GM18907 (cell line): ENCODE measurements around the gene BMF.
"Not testable (repeated sequence)": the region's sequence is repeated elsewhere in the genome, so short reads cannot be mapped to it uniquely, and the experiment has no call there.

Experiments
- ATAC-seq: cut with Tn5 transposase; IDR thresholded peaks from one replicate; pipeline ENCODE4 v1.9.1; 2021; ENCODE audit warnings: mild to moderate bottlenecking, moderate library complexity; ENCODE audit not compliant: unreplicated experiment

BMF gene

GRCh38 chr15:40088929-40089755, 19.5 kb downstream of the BMF start:
- ATAC-seq: no peak

DNA sequence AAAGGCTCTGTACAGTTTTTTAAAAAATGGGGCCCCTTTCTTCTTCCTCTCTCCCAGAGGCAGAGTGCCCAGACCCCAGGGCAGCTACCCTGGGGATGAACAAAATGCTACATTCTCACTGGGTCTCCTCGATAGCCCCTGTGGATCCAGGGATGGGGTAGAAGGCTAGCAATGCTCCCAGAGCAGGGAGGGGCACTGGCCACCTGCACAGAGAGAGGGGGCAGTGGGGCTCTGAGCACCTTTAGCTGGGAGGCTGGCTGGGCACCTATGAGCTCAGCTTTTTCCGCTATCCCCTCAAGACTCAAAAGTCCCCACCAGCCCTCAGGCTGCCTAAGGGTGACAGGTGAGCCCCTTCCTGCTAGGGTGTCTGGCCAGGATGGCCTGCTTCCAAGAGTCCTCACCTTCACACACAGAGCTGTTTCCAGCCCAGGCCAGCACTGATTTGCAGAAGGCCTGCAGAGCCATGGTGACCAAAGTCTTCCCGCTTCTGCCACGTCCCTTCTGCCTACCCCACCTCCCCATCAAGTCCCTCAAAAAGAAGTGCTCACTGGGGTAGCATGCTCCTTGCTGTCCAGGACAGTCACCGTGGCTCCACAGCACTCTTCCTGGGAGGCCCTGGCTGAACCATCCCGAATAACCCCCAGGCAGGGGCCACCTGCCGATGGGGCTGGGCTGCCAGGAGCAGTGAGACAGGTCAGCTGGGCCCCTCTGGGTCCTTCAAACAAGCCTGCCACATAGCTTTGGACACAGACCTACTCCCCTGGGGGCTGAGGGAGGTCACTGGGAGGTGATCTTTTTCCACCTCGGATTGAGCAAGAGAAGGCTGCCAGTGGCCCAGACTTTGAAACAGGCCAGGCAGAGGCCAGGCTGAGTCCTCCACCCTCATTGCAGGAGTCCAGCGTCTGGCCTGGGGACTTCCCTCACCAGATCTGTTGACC, 20.4 kb downstream of the BMF start:
- no peak for ATAC-seq

GRCh38 chr15:40087068-40087810, 21.4 kb downstream of the BMF start:
- ATAC-seq: no peak

DNA sequence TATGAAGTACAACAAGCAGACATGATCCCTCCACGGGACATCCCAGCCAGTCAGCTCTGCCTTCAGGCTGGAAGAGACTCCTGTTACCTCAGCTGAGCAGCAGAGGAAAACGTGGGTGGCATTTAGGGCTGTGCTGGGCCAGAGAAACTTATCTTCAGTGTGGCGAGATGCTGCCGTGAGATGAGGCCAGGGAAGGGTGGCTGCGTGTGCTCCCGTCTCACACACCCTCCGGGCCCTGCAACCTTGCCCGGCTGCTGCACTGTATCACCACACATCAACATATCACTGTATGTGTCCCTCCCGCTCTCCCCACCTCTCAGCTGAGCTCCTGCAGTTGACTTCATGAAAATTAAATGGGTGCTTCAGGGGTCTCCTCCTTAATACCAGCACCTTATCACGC, 23.4 kb downstream of the BMF start:
- no peak for ATAC-seq

DNA sequence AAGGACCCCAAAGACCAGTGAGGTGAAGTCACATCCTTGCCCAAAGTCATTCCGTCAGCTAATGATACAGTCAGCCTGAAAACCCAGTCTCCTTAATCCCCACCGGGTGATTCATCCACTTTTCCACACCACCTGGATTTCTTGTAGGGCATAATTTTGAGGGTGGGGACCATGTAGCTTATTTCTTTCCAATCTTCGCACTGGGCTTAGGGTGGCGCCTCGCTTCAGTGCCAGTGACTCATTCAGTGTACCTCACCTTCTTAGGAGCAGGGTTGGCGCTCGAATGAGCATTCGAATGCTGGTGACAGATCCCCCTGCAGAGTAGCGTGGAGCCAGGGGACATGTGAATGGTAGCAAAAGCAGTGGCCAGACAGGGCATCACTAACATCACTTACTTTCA, 24.0 kb downstream of the BMF start:
- ATAC-seq: no peak

GRCh38 chr15:40082195-40082883, 26.3 kb downstream of the BMF start:
- no peak for ATAC-seq

- no peak for ATAC-seq
Measured at GRCh38 chr15:40081691-40082194, 26.9 kb downstream of the BMF start.

DNA sequence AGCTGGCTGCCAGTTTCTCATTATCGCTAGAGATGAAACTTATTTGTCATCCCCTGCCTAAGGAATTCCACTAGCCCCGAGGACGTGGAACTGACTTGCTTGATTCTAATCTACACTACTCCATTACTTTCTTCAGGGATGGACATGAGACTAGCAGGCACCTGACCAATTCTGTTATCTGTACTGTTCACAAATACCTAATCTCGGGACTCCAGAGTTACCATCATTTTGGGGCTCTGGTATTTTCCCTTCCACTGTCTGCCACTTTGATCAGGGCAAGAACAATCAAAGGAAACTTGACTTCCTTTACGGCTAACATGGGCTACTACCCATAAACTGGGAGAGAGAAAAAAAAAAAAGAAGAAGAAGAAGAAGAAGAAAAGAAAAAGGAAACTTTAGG, 27.8 kb downstream of the BMF start:
- no peak for ATAC-seq

DNA sequence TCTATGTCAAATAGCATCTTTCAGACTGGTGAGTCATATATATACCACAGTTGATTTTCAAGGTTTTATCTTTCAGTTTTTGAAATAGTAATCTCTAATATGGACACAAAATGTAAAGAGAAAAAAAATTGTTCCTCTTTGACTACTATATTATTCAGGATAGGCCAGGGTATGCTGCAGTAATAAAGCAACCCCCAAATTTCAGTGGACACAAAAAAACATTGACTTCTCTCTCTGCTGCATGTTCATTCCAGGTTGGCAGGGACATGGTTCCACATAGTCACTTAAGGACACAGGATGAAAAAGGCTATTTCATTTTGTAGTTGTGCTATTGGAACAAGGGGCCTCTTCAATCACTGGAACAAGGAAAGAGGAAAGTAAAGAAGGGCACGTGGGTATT, 28.6 kb downstream of the BMF start:
- ATAC-seq: no peak

DNA sequence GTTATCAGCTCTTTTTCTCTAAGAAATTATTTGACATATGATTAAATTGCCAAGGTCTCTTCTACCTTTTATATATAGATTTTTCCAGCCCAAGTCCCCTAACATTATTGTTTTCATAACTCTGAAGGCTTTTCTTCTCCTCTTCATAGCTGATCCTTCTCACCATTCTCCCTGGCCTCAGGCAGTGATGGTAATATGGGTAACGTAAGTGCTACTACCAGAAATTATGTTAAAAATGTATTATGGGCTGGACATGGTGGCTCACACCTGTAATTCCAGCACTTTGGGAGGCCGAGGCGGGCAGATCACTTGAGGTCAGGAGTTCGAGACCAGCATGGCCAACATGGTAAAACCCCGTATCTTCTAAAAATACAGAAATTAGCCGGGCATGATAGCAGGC, 29.2 kb downstream of the BMF start:
- no peak for ATAC-seq

- no peak for ATAC-seq
Measured at GRCh38 chr15:40075298-40076044, 33.2 kb downstream of the BMF start.

- not testable (repeated sequence) for ATAC-seq
Measured at GRCh38 chr15:40074656-40075055, 34.0 kb downstream of the BMF start.

DNA sequence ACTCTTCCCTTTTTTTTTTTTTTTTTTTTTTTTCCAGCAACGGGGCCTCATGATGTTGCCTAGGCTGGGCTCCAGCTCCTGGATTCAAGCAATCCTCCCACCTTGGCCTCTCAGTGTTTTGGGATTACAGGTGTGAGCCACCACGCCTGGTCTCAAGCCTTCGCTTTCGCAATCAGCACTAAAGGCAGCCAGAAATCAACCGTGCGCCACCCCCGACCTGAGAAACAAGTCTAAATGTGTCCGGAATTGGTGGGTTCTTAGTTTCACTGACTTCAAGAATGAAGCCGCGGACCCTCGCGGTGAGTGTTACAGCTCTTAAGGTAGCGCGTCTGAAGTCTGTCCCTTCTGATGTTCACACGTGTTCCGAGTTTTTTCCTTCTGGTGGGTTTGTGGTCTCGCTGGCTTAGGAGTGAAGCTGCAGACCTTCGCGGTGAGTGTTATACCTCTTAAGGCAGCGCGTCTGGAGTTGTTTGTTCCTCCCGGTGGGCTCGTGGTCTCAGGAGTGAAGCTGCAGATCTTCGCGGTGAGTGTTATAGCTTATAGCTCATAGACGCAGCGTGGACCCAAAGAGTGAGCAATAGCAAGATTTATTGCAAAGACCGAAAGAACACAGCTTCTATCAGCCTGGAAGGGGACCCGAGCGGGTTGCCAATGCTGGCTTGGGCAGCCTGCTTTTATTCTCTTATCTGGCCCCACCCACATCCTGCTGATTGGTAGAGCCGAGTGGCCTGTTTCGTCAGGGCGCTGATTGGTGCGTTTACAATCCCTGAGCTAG, 34.8 kb downstream of the BMF start:
- ATAC-seq: not testable (repeated sequence)

- no peak for ATAC-seq
Measured at GRCh38 chr15:40072216-40072990, 36.3 kb downstream of the BMF start.

DNA sequence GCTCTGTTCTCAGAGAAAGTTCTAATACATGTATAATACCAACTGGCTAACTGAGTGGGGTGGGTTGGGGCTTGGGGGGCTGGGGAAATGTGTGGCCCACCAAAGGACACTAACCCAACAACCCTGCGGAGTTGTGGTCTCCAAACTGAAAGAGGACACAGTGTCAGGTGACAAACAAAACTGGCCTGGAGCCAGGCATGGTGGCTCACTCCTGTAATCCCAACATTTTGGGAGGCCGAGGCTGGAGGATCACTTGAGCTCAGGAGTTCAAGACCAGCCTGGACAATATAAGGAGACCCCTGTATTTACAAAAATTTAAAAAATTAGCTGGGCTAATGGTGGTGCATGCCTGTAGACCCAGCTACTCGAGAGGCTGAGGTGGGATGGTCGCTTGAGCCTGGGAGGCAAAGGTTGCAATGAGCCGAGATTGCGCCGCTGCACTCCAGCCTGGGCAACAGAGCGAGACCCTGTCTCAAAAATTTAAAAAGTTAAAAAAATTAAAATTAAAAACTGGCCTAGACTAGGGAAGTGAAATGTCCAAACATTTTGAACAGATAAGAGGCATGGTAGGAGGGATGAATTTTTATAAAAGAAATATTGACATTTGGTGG, 38.0 kb downstream of the BMF start:
- no peak for ATAC-seq

- no peak for ATAC-seq
Measured at GRCh38 chr15:40070166-40070557, 38.5 kb downstream of the BMF start.
